ENCODE results near the gene BMP8A.
"Not testable (repeated sequence)": the region's sequence is repeated elsewhere in the genome, so short reads cannot be mapped to it uniquely, and the experiment has no call there.

The BMP8A gene

DNA sequence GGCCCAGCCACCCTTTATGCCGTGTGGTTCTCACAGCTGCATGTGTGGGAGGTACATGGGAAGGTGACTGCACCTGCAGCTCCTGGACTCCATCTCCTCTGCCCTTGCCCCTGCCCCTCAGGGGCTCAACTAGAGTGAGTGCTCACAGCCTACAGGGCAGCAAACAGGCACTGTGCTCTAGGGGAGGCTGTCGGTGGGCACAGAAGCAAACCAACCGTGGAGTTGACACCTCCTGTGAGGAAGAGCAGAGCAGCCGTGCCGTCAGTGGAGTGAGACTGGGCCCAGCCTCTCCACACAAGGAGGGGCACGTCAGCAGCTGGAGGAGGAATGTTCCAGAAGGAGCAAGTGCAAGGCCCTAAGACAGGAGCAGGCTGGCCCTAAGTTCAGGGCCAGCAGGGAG lies 32.7 kb downstream of the BMP8A start:
- no peak for FAIRE-seq
- no peak for DNase-seq (ENCODE audit: insufficient read length, low spot score)
- TF ChIP-seq, protein P1, sequence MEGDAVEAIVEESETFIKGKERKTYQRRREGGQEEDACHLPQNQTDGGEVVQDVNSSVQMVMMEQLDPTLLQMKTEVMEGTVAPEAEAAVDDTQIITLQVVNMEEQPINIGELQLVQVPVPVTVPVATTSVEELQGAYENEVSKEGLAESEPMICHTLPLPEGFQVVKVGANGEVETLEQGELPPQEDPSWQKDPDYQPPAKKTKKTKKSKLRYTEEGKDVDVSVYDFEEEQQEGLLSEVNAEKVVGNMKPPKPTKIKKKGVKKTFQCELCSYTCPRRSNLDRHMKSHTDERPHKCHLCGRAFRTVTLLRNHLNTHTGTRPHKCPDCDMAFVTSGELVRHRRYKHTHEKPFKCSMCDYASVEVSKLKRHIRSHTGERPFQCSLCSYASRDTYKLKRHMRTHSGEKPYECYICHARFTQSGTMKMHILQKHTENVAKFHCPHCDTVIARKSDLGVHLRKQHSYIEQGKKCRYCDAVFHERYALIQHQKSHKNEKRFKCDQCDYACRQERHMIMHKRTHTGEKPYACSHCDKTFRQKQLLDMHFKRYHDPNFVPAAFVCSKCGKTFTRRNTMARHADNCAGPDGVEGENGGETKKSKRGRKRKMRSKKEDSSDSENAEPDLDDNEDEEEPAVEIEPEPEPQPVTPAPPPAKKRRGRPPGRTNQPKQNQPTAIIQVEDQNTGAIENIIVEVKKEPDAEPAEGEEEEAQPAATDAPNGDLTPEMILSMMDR (IDR thresholded peaks at IDR 0.05; ENCODE audit: insufficient read depth, missing control alignments), result no peak

DNA sequence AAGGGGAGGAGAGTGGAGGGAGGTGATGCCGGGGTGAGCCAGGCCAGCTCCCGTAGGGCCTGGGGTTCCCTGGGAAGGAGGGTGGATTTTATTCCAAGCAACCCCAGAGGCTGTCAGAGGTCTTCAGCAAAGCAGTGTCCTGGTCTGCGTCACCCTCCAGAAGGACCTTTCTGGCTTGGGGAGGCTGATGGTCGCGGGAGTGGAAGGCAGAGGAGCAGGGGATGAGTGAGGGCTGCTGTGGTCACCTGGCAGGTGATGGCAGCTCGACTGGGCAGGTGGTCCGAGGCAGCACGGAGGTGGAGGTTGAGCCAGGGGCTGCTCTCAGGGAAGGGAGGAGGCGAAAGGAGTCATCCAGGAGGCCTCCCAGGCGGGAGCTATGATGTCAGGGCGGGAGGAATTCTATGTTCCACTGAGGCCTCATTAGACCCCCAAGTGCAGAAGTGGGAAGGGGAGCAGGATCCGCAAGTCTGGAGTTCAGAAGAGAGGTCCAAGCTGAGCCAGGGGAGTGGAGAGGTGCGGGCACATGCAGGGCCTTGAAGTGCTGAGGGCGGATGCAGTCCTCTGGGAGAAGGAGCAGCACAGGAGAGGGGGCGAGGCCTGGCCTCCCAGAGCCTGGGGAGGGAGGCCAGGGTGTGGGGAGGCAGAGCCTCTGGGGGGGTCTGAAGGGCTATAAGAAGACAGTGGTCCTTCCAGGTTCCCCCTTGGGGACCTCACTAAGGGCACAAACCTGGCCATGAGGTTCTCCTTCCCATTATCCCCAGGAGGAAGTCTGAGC lies 33.3 kb downstream of the BMP8A start:
- TF ChIP-seq, protein P1 (IDR thresholded peaks at IDR 0.05; ENCODE audit: insufficient read depth, missing control alignments), result no peak
- DNase-seq (ENCODE audit: insufficient read length, low spot score) (no peak), FAIRE-seq (no peak)

DNA sequence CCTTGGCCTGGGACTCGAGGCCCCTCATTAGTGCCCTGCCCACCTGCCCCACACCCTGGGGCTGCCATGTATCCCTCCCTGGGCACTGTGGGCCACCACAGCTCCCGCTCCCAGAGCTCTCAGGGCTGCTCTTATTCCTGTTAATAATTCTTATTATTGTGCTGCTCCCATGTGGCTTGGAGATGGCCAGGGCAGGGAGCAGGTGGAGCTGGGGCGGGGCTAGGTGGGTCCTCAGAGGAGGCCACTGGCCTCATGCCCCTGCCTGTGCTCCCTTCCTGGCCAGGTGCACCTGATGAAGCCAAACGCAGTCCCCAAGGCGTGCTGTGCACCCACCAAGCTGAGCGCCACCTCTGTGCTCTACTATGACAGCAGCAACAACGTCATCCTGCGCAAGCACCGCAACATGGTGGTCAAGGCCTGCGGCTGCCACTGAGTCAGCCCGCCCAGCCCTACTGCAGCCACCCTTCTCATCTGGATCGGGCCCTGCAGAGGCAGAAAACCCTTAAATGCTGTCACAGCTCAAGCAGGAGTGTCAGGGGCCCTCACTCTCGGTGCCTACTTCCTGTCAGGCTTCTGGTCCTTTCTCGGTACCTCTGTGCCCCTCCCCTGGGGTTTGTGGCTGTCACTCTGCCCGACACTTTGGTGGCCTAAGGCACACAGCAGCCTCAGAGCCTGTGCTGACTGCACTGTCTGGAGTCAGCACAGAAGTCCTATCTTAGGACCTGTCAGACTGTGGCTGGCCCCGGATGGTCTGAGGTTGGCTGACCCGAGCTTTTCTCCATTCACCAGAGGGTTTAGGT lies 34.1 kb downstream of the BMP8A start:
- TF ChIP-seq, protein P1 (IDR thresholded peaks at IDR 0.05; ENCODE audit: insufficient read depth, missing control alignments), result no peak
- DNase-seq (ENCODE audit: insufficient read length, low spot score) (no peak), FAIRE-seq (no peak)

DNA sequence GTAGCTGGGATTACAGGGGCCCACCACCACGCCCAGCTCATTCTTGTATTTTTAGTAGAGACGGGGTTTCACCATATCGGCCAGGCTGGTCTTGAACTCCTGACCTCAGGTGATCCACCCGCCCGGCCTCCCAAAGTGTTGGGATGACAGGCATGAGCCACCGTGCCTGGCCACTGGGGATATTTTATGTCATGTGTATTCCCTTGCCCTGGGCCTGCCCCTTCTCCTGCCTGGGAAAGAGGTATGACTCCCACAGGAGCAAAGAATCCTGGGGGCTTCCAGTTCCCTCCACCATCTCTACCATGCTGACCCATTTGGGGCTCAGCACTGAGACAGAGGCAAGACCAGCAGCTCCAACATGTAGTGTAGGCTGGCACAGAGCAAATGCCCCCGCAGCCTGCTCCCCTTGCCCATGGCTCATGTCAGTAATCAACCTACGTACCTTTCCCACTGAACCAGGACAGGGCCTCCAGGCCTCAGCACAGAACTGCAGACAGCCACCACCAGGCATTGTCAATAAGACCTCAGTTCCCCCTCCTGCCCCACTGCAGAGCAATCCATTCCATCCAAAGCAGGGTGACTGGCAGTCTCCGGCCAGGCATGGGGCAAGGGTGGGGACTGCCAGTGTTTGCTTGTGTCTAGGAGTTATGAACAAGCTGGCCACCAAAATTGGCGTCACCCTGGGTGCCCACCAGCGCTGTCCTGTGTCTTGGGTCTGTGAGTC lies 35.2 kb downstream of the BMP8A start:
- DNase-seq (ENCODE audit: insufficient read length, low spot score) (no peak), FAIRE-seq (no peak)
- TF ChIP-seq, protein P1 (IDR thresholded peaks at IDR 0.05; ENCODE audit: insufficient read depth, missing control alignments), result no peak

DNA sequence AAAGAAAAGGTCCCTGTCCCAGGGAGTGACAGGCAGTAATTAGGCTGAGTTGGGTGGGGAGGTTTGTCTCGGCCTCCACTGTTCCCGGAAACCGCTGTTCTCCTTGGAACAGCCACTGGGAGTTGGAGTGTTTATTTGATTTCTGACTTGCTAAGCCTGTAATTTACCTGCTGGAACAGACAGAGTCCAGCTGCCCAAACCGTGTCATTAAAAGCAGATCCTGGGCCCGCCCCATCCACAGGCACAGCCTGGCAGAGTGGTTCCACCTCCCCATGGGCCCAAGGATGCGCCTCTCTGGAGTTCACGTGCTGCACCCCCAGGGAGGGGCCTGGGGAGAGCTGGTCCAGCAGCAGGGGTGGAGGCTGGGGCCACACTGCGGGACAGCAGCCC lies 35.7 kb downstream of the BMP8A start:
- not testable (repeated sequence) for FAIRE-seq; DNase-seq (ENCODE audit: insufficient read length, low spot score)

DNA sequence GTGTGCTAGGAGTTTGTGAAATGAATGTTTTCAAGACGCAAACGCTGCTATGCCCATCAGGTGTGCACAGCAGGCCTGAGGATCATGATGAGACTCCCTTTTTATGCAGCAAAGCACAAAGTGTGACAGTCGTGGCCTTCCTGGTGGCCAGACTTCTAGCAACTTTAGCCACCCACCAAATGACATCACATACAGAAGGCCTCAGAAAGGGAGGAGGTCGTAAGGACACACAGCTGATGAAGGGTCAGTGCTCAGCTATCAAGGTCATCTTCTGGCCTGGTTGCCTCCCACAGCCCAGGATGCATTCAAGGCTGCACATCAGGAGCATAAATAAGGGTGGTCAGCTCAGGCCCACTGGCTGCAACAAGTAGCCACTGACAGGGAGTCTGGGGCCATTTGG lies 36.6 kb downstream of the BMP8A start:
- FAIRE-seq (no peak), DNase-seq (ENCODE audit: insufficient read length, low spot score) (no peak)
- TF ChIP-seq, protein P1 (IDR thresholded peaks at IDR 0.05; ENCODE audit: insufficient read depth, missing control alignments), result no peak

DNA sequence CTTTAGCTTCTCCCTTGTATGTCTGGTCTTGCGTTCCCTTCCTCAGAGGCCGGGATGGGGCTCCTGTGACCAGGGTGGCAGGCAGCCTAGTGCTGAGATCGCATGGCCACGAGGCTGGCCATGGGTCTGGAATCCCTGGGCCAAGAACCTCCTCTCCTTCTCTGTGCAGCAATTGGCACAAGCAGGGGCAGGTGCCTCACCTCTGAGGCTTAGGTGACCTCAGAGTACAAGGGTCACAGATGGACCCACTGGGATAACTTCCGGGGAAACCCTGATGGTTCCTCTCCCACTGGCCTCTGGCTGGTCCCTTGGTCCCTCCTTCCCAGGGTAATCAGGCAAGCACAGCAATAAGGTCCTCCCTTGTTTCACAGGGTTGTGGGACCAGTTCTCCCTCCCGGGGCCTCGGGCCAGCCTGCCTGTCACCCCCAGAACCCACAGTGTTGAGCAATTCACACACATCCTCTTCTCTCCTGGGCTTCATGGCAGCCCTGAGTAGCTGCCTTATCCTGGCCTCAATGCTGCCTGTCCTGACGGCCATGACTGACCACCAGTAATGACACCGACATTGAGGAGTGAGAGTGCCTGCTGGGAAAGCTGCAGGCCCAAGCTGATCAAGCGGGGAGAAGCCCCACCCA lies 38.6 kb downstream of the BMP8A start:
- DNase-seq (ENCODE audit: insufficient read length, low spot score), result no peak

More for the DNA sequence above, 38.6 kb downstream of the BMP8A start:
- no peak for FAIRE-seq
- TF ChIP-seq, protein P1 (IDR thresholded peaks at IDR 0.05; ENCODE audit: insufficient read depth, missing control alignments), result no peak
